ENCODE results near the gene ACOT4. TPM values are rescaled to one million over a fixed set of nuclear protein-coding genes. Genes with fewer than 3 reads are reported as not detected.
"Not testable (repeated sequence)": the region's sequence is repeated elsewhere in the genome, so short reads cannot be mapped to it uniquely, and the experiment has no call there.

Gene ACOT4
- total RNA-seq, 2 experiments from 2014 or later, result not detected

DNA sequence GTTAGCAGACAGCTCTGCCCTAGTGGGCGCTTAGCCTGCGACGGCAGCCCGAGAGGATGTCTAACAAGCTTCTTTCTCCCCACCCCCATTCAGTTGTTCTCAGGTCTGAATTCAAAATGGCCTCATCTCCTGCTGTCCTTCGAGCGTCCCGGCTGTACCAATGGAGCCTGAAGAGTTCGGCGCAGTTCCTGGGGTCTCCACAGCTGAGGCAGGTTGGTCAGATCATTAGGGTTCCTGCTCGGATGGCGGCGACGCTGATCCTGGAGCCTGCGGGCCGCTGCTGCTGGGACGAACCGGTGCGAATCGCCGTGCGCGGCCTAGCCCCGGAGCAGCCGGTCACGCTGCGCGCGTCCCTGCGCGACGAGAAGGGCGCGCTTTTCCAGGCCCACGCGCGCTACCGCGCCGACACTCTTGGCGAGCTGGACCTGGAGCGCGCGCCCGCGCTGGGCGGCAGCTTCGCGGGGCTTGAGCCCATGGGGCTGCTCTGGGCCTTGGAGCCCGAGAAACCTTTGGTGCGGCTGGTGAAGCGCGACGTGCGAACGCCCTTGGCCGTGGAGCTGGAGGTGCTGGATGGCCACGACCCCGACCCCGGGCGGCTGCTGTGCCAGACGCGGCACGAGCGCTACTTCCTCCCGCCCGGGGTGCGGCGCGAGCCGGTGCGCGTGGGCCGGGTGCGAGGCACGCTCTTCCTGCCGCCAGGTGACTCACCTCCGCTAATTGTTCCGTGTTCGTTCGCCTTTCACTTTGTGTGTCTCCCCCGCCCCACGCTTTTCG, 22.3 kb upstream of the ACOT4 start, which contains the start of gene ACOT2:
ACOT2 (plus strand) TSS at position 29 of the 774 bp plus-strand sequence; CDS start at position 57, 28 bp downstream.
- H3K79me2 ChIP-seq (ENCODE audit: insufficient read depth, low read depth, low read length); H4K20me1 ChIP-seq (ENCODE audit: insufficient read depth, low read length); H3K9me3 ChIP-seq (ENCODE audit: low read length); H3K9me2 ChIP-seq (ENCODE audit: insufficient read depth, low read length); intact Hi-C loops (cut with micrococcal nuclease; ENCODE audit: unreplicated experiment); H3K36me3 ChIP-seq (ENCODE audit: insufficient read depth, low read length); BruUV-seq (replicated peaks): not testable (repeated sequence)
- Histone ChIP-seq H2AFZ (ENCODE audit: low read length) (peak within 1 kb of the TSS; percentile 86), H3K4me2 (ENCODE audit: low read length) (peak within 1 kb of the TSS; percentile 98), H3K4me1 (ENCODE audit: insufficient read depth, low read length, poor library complexity, severe bottlenecking) (peaks cover 18% of the 10 kb centered on the region), H3K27ac (ENCODE audit: low read depth, low read length, poor library complexity, severe bottlenecking) (peak within 1 kb of the TSS; percentile 55), H3K4me3 (ENCODE audit: low read depth, low read length, poor library complexity, severe bottlenecking) (peak within 1 kb of the TSS; percentile 73)
- peak; percentile 79 for DNase-seq (ENCODE audit: low spot score)
- CTCF ChIA-PET (ENCODE audit: unreplicated experiment), result interaction anchor here (0.6 kb wide), 1 partner anchor 306 kb away, joined by 8 read pairs; no protein-coding TSS in a partner anchor
- POLR2A ChIA-PET, result interaction anchor here (0.5 to 1.4 kb wide), 9 partner anchors 35 to 545 kb away, joined by 3 to 4 read pairs (median 3); no protein-coding TSS in a partner anchor

DNA sequence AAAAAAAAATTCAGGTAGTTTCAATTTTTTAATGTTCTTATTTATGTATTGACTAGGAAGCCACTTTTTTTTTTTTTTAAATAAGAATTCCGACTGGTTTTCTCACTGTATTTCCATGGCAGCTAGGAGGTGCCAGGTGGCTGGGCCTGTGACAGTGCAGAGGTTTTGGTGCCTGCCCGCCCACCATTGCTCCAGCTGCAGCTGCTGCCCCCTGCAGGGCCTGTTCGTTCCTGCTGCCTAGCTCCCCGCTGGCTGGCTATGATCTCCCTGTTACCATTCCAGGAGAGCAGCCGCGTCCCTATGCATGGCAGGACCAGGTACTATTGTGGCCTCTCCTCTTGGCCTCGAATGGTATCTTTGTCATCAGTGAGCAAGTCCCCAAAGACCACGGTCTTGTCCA, 20.8 kb upstream of the ACOT4 start:
- H3K4me1 ChIP-seq (ENCODE audit: insufficient read depth, low read length, poor library complexity, severe bottlenecking), result peaks cover 18% of the 10 kb centered on the region
- H3K4me2 ChIP-seq (ENCODE audit: low read length); H3K27ac ChIP-seq (ENCODE audit: low read depth, low read length, poor library complexity, severe bottlenecking); H3K36me3 ChIP-seq (ENCODE audit: insufficient read depth, low read length); BruUV-seq (replicated peaks); H3K79me2 ChIP-seq (ENCODE audit: insufficient read depth, low read depth, low read length); H2AFZ ChIP-seq (ENCODE audit: low read length); H3K9me2 ChIP-seq (ENCODE audit: insufficient read depth, low read length); H3K9me3 ChIP-seq (ENCODE audit: low read length); H3K4me3 ChIP-seq (ENCODE audit: low read depth, low read length, poor library complexity, severe bottlenecking); CTCF ChIA-PET (ENCODE audit: unreplicated experiment); intact Hi-C loops (cut with micrococcal nuclease; ENCODE audit: unreplicated experiment); H4K20me1 ChIP-seq (ENCODE audit: insufficient read depth, low read length): not testable (repeated sequence)
- peak; percentile 43 for DNase-seq (ENCODE audit: low spot score)
- POLR2A ChIA-PET, result interaction anchor here (0.6 to 0.7 kb wide), 4 partner anchors 74 to 473 kb away, joined by 3 to 4 read pairs (median 3); no protein-coding TSS in a partner anchor
- TF ChIP-seq, protein P1, sequence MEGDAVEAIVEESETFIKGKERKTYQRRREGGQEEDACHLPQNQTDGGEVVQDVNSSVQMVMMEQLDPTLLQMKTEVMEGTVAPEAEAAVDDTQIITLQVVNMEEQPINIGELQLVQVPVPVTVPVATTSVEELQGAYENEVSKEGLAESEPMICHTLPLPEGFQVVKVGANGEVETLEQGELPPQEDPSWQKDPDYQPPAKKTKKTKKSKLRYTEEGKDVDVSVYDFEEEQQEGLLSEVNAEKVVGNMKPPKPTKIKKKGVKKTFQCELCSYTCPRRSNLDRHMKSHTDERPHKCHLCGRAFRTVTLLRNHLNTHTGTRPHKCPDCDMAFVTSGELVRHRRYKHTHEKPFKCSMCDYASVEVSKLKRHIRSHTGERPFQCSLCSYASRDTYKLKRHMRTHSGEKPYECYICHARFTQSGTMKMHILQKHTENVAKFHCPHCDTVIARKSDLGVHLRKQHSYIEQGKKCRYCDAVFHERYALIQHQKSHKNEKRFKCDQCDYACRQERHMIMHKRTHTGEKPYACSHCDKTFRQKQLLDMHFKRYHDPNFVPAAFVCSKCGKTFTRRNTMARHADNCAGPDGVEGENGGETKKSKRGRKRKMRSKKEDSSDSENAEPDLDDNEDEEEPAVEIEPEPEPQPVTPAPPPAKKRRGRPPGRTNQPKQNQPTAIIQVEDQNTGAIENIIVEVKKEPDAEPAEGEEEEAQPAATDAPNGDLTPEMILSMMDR (conservative IDR thresholded peaks at IDR 0.05; ENCODE audit: low read length), result peak; percentile 78

DNA sequence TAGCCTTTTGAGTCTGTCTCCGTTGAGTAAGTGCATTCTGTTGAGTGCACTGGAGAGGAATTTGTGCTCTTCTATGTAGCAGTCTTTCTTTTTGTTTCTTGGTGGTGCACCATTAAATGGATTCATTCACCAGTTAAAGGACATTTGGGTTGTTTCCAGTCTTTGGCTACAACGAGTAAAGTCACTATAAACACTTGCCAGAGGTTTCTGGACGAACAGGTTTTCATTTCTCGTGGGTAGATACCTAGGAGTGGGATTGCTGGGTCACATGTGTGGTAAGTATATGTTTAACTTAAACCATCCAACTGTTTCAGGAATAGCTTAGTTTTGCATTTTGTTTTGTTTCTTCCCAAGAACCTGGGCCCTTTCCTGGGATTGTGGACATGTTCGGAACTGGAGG, 18.6 kb upstream of the ACOT4 start:
- H3K4me1 ChIP-seq (ENCODE audit: insufficient read depth, low read length, poor library complexity, severe bottlenecking), result peaks cover 11% of the 10 kb centered on the region
- BruUV-seq (replicated peaks); H3K4me3 ChIP-seq (ENCODE audit: low read depth, low read length, poor library complexity, severe bottlenecking); DNase-seq (ENCODE audit: low spot score); CTCF ChIA-PET (ENCODE audit: unreplicated experiment); H4K20me1 ChIP-seq (ENCODE audit: insufficient read depth, low read length); H3K27ac ChIP-seq (ENCODE audit: low read depth, low read length, poor library complexity, severe bottlenecking); H3K9me2 ChIP-seq (ENCODE audit: insufficient read depth, low read length); H3K4me2 ChIP-seq (ENCODE audit: low read length); H3K79me2 ChIP-seq (ENCODE audit: insufficient read depth, low read depth, low read length); H2AFZ ChIP-seq (ENCODE audit: low read length); H3K9me3 ChIP-seq (ENCODE audit: low read length); H3K36me3 ChIP-seq (ENCODE audit: insufficient read depth, low read length): not testable (repeated sequence)
- POLR2A ChIA-PET, result interaction anchor here (0.7 kb wide), 1 partner anchor 244 kb away, joined by 3 read pairs; no protein-coding TSS in a partner anchor
- intact Hi-C loops (cut with micrococcal nuclease; ENCODE audit: unreplicated experiment), result loop anchor here (2.0 kb wide), 1 partner anchor 32 kb away; no protein-coding TSS in a partner anchor

DNA sequence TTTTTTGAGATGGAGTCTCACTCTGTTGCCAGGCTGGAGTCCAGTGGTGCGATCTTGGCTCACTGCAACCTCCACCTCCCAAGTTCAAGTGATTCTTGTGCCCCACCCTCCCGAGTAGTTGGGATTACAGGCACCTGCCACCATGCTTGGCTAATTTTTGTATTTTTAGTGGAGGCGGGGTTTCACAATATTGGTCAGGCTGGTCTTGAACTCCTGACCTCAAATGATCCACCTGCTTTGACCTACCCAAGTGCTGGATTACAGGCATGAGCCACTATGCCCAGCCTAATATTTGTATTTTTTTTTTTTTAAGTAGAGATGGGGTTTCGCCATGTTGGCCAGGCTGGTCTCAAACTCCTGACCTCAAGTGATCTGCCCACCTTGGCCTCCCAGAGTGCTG, 17.9 kb upstream of the ACOT4 start:
- CTCF ChIA-PET (ENCODE audit: unreplicated experiment); H2AFZ ChIP-seq (ENCODE audit: low read length); BruUV-seq (replicated peaks); POLR2A ChIA-PET; H3K4me1 ChIP-seq (ENCODE audit: insufficient read depth, low read length, poor library complexity, severe bottlenecking); H3K9me3 ChIP-seq (ENCODE audit: low read length); H3K4me3 ChIP-seq (ENCODE audit: low read depth, low read length, poor library complexity, severe bottlenecking); H3K79me2 ChIP-seq (ENCODE audit: insufficient read depth, low read depth, low read length); DNase-seq (ENCODE audit: low spot score); H3K36me3 ChIP-seq (ENCODE audit: insufficient read depth, low read length); H3K27ac ChIP-seq (ENCODE audit: low read depth, low read length, poor library complexity, severe bottlenecking); H3K4me2 ChIP-seq (ENCODE audit: low read length); H3K9me2 ChIP-seq (ENCODE audit: insufficient read depth, low read length); H4K20me1 ChIP-seq (ENCODE audit: insufficient read depth, low read length): not testable (repeated sequence)
- intact Hi-C loops (cut with micrococcal nuclease; ENCODE audit: unreplicated experiment), result loop anchor here (2.0 kb wide), 1 partner anchor 33 kb away; no protein-coding TSS in a partner anchor

DNA sequence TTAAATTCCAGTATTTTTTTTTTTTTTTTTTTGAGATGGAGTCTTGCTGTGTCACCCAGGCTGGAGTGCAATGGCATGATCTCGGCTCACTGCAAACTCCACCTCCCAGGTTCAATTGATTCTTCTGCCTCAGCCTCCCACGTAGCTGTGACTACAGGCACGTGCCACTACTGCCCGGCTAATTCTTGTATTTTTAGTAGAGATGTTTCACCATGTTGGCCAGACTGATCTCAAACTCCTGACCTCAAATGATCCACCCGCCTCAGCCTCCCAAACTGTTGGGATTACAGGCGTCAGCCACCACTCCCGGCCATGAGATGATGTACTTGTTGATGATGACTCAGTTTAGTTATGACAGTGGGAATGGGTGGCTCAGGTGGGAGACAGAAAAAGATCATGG, 17.4 kb upstream of the ACOT4 start:
- BruUV-seq (replicated peaks); intact Hi-C loops (cut with micrococcal nuclease; ENCODE audit: unreplicated experiment); H3K79me2 ChIP-seq (ENCODE audit: insufficient read depth, low read depth, low read length); H4K20me1 ChIP-seq (ENCODE audit: insufficient read depth, low read length); H3K27ac ChIP-seq (ENCODE audit: low read depth, low read length, poor library complexity, severe bottlenecking); H3K9me3 ChIP-seq (ENCODE audit: low read length); H3K4me1 ChIP-seq (ENCODE audit: insufficient read depth, low read length, poor library complexity, severe bottlenecking); CTCF ChIA-PET (ENCODE audit: unreplicated experiment); DNase-seq (ENCODE audit: low spot score); H3K9me2 ChIP-seq (ENCODE audit: insufficient read depth, low read length); H3K4me2 ChIP-seq (ENCODE audit: low read length); H3K4me3 ChIP-seq (ENCODE audit: low read depth, low read length, poor library complexity, severe bottlenecking); POLR2A ChIA-PET; H2AFZ ChIP-seq (ENCODE audit: low read length); H3K36me3 ChIP-seq (ENCODE audit: insufficient read depth, low read length): not testable (repeated sequence)

Measured in OCI-LY7 (cell line).